AG09319 (cell line): ENCODE results near the gene SMG6.
"Not testable (repeated sequence)": the region's sequence is repeated elsewhere in the genome, so short reads cannot be mapped to it uniquely, and the experiment has no call there.

Experiments used
- DNase-seq: peaks from one replicate; pipeline ENCODE4 v3.0.0-alpha.2; 2010; ENCODE audit warnings: low read depth; ENCODE audit errors: extremely low read depth
- CTCF ChIP-seq: IDR thresholded peaks from 2 replicates; pipeline ENCODE4 v1.5.1; 2011; ENCODE audit warnings: low read depth, mild to moderate bottlenecking, inconsistent platforms, low read length, moderate library complexity

The SMG6 gene

GRCh38 chr17:2323629-2324314 is 20.2 kb upstream of the SMG6 start:
- DNase-seq: no peak
- TF ChIP-seq CTCF: no peak

DNA sequence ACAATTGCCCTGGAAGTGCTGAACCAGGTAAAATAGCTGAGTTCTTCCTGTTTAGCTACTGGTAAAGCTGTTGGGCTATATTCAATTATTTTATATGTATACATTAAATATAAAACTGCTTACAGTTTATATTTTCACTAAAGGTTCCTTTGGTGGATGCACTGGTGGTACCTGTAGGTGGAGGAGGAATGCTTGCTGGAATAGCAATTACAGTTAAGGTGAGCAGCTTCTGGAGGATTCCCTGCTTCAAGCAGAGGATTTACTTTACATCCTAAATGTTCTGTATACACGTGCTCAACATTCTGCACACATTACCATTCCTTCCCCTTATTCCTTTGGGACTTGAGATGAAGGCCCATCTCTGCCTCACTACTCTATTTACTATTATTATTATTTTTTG is 17.8 kb upstream of the SMG6 start:
- no peak for DNase-seq
- no peak for TF ChIP-seq CTCF

DNA sequence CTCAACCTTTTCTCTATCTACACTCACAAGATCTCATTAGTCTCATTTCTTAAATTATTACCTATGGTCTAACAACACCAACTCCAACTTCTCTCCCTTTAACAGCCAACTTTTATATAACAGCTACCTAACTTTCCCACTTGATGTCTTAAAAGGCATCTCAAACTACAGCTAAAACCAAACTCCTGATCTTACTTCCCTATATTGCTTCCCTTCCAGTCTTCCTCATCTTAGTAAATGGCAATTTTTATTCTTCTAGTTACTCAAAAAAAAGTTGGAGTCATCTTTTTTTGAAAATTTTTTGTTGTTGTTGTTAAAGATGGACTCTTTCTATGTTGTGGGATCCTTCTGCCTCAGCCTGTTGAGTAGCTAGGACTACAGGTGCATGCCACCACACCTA is 15.5 kb upstream of the SMG6 start:
- no peak for DNase-seq
- TF ChIP-seq CTCF: no peak

DNA sequence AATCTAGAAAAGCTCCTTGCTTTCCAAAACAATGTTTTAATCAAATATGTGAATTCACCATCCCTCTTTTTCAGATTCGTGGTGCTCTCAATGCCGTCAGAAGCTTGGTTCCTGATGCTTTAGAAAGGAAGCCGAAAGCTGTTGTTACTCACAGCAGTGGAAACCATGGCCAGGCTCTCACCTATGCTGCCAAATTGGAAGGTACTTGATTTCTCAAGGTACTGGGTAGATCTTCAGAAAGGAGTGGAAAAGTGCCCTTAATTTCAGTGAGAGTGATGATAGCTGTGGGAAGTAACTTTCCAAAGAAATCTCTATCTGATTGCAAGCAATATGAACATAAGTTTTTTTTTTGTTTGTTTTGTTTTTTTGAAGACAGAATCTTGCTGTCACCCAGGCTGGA is 14.2 kb upstream of the SMG6 start:
- DNase-seq: no peak
- TF ChIP-seq CTCF: no peak

GRCh38 chr17:2316916-2317205 is 13.3 kb upstream of the SMG6 start:
- not testable (repeated sequence) for DNase-seq

- DNase-seq: no peak
Measured at GRCh38 chr17:2312736-2313135, 9.2 kb upstream of the SMG6 start.

GRCh38 chr17:2309338-2310154 is 6.0 kb upstream of the SMG6 start:
- DNase-seq: no peak
- no peak for TF ChIP-seq CTCF

More at GRCh38 chr17:2312736-2313135, 9.2 kb upstream of the SMG6 start:
- no peak for TF ChIP-seq CTCF

GRCh38 chr17:2304931-2305330 is 1.3 kb upstream of the SMG6 start:
- no peak for DNase-seq
- no peak for TF ChIP-seq CTCF
